ENCODE measurements around the gene OTOP2.

Gene OTOP2

GRCh38 chr17:74890554-74890953 lies 33.5 kb upstream of the OTOP2 start:
- no peak for TF ChIP-seq CTCF (IDR thresholded peaks at IDR 0.05; ENCODE audit: low read depth, low read length)

GRCh38 chr17:74892013-74892841 lies 31.8 kb upstream of the OTOP2 start:
- H3K4me3 ChIP-seq (replicated peaks in 1 of 2; ENCODE audit: low read depth in 2 of 2, low read length in 2 of 2), result no peak overlapping the region
- DNase-seq (ENCODE audit: low read depth in 2 of 2), result no peak
- no peak for TF ChIP-seq CTCF (IDR thresholded peaks at IDR 0.05; ENCODE audit: low read depth, low read length)

More at GRCh38 chr17:74890554-74890953, 33.5 kb upstream of the OTOP2 start:
- no peak overlapping the region for H3K4me3 ChIP-seq (replicated peaks in 1 of 2; ENCODE audit: low read depth in 2 of 2, low read length in 2 of 2)
- no peak for DNase-seq (ENCODE audit: low read depth in 2 of 2)

- no peak for DNase-seq (ENCODE audit: low read depth in 2 of 2)
- H3K4me3 ChIP-seq (replicated peaks in 1 of 2; ENCODE audit: low read depth in 2 of 2, low read length in 2 of 2), result peak within 1 kb of the TSS in 1 of 2 donors; percentile 14
- no peak for TF ChIP-seq CTCF (IDR thresholded peaks at IDR 0.05; ENCODE audit: low read depth, low read length)
These were observed 30.8 kb upstream of the OTOP2 start, which contains the start of gene FADS6 for GRCh38 chr17:74892974-74893911. Gene FADS6 (minus strand): TSS chr17:74893633. CDS start chr17:74893595, 38 bp downstream.

GRCh38 chr17:74893936-74894671 lies 30.0 kb upstream of the OTOP2 start:
- no peak overlapping the region for H3K4me3 ChIP-seq (replicated peaks in 1 of 2; ENCODE audit: low read depth in 2 of 2, low read length in 2 of 2)
- TF ChIP-seq CTCF (IDR thresholded peaks at IDR 0.05; ENCODE audit: low read depth, low read length), result no peak

GRCh38 chr17:74898376-74898946 lies 25.6 kb upstream of the OTOP2 start:
- DNase-seq (ENCODE audit: low read depth in 2 of 2), result no peak
- TF ChIP-seq CTCF (IDR thresholded peaks at IDR 0.05; ENCODE audit: low read depth, low read length), result no peak
- H3K4me3 ChIP-seq (replicated peaks in 1 of 2; ENCODE audit: low read depth in 2 of 2, low read length in 2 of 2), result no peak overlapping the region

More at GRCh38 chr17:74893936-74894671, 30.0 kb upstream of the OTOP2 start:
- DNase-seq (ENCODE audit: low read depth in 2 of 2), result no peak

- DNase-seq (ENCODE audit: low read depth in 2 of 2), result no peak
These were observed 23.9 kb upstream of the OTOP2 start for GRCh38 chr17:74900208-74900607.

More at GRCh38 chr17:74900208-74900607, 23.9 kb upstream of the OTOP2 start:
- no peak overlapping the region for H3K4me3 ChIP-seq (replicated peaks in 1 of 2; ENCODE audit: low read depth in 2 of 2, low read length in 2 of 2)
- TF ChIP-seq CTCF (IDR thresholded peaks at IDR 0.05; ENCODE audit: low read depth, low read length), result no peak
